ENCODE results near the gene ARMC2. TPM values are rescaled to one million over a fixed set of nuclear protein-coding genes. Genes with fewer than 3 reads are reported as not detected.
A peak's percentile ranks its signal among the peaks of the same experiment; 100 is the strongest.
"Not testable (repeated sequence)": the region's sequence is repeated elsewhere in the genome, so short reads cannot be mapped to it uniquely, and the experiment has no call there.

ARMC2 gene
- total and polyA plus RNA-seq, 5 experiments from 2014 or later = 2.4 to 9.4 (median 4.9) TPM

DNA sequence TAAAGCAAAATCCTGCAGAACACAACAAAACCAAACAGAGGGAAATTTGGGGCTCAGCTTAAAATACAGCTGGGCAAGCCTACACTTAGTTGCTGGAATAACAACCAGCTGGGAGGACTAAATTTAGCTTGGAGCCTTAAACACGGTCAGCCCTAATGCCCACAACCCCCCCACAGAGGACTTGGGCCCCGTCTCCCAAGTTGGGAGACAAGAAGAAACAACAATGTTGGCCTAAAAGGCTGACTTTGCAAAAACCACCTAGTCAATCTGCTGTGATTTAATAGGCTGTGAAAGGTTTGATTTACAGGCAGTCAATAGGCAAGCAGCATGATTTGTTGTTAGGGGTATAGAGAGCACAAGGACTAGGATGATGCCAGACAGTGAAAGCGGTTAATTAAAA, 40.3 kb upstream of the ARMC2 start:
- POLR2A ChIA-PET = no interaction called here
- Mint-ChIP-seq H3K27ac (no peak overlapping the region), H3K4me3 (no peak overlapping the region)

DNA sequence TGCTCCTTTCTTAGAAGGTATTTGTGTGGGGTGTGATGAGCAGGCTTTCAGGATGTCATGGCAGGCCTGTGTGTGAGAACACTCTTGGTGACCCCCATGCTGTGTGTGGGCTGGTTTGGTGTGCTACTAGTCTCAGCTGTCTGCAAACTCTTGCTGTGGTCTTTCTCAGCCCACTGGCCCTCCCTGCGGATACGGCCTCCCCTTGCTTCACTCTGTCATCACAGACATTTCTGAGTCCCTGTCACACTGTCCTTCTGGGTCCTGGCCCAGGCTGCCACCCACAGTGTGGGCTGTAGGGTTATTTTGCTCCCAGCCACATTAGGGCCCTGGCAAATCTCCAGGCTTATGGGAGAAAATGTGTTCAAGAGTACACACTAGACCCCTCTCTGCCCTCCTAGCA, 39.0 kb upstream of the ARMC2 start:
- H3K36me3 Mint-ChIP-seq = no peaks in the 10 kb centered on the region
- peaks cover 0 to 13% (median 0%) of the 10 kb centered on the region in 4 donors for H3K4me1 Mint-ChIP-seq
- H3K4me3 Mint-ChIP-seq = no peak overlapping the region
- no peaks in the 10 kb centered on the region for H3K27me3 Mint-ChIP-seq
- H3K9me3 Mint-ChIP-seq = peaks cover 0 to 3% (median 0%) of the 10 kb centered on the region in 9 donors
- POLR2A ChIA-PET = interaction anchor here (0.6 kb wide), 1 partner anchor 72 kb away, joined by 9 read pairs; no protein-coding TSS in a partner anchor
- DNase-seq = no peak
- ATAC-seq = no peak
- H3K27ac Mint-ChIP-seq = peak overlapping the region in 2 of 10 donors; percentile 50 to 84

More for the DNA sequence above, 40.3 kb upstream of the ARMC2 start:
- ATAC-seq = no peak
- DNase-seq = no peak
- no peaks in the 10 kb centered on the region for H3K36me3 Mint-ChIP-seq
- no peaks in the 10 kb centered on the region for H3K27me3 Mint-ChIP-seq
- H3K9me3 Mint-ChIP-seq = no peaks in the 10 kb centered on the region
- peaks cover 0 to 13% (median 0%) of the 10 kb centered on the region in 4 donors for H3K4me1 Mint-ChIP-seq

DNA sequence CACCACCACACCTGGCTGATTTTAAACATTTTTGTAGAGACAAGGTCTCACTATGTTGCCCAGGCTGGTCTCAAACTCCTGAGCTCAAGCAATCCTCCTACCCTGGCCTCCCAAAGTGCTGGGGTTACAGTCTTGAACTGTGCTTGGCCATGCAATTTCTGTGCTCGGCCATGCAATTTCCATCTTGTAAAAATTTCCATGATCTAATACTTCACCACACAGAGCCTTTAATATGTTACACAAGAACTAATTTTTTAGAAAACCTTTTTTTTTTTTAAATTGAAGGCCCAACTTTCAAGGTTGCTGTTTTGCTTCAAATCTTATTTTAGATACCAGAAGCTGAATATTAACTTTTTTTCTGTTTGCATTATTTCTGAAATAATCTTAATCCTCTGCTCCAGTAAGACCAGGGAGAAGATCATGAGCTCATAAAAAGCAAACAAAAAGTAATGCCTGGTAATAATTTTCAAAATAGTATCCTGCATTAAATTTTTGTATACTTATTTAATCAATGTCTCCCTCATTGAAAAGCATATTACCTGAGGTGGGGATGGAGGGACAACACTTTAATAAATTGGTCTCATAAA, 38.1 kb upstream of the ARMC2 start:
- Mint-ChIP-seq H3K27me3 (no peaks in the 10 kb centered on the region), H3K9me3 (peaks cover 0 to 3% (median 0%) of the 10 kb centered on the region in 9 donors), H3K27ac (peak overlapping the region in 1 of 10 donors; percentile 84), H3K4me3 (no peak overlapping the region), H3K36me3 (no peaks in the 10 kb centered on the region), H3K4me1 (peaks cover 0 to 10% (median 0%) of the 10 kb centered on the region in 4 donors)
- ATAC-seq (no peak), DNase-seq (no peak)
- POLR2A ChIA-PET = no interaction called here

DNA sequence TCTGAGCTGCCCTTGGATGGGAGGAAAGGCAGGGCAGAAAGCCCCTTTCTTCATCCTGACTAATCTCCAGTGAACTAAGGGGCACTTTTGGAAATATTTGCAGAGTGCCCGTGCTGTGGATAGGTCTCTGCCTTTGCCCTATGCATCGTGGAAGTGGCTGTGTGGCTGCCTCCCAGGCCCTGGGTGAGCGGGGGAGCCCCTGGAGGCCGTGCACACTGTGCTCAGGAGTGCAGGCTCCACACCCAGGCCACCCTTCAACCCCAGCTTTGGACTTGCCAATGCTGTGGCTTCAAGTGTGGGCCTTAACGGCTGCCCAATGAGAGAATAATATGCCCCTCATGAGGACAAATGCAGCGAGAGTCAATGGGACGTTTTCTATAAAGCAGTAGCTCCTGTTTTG, 36.7 kb upstream of the ARMC2 start:
- peaks cover 0 to 4% (median 0%) of the 10 kb centered on the region in 5 donors for H3K27me3 Mint-ChIP-seq
- no peak for DNase-seq
- POLR2A ChIA-PET = no interaction called here
- H3K27ac Mint-ChIP-seq = no peak overlapping the region
- H3K36me3 Mint-ChIP-seq = peaks cover 0 to 9% (median 2%) of the 10 kb centered on the region in 3 donors
- H3K9me3 Mint-ChIP-seq = peaks cover 2 to 5% (median 3%) of the 10 kb centered on the region in 9 donors
- no peaks in the 10 kb centered on the region for H3K4me1 Mint-ChIP-seq
- no peak overlapping the region for H3K4me3 Mint-ChIP-seq
- no peak for ATAC-seq

DNA sequence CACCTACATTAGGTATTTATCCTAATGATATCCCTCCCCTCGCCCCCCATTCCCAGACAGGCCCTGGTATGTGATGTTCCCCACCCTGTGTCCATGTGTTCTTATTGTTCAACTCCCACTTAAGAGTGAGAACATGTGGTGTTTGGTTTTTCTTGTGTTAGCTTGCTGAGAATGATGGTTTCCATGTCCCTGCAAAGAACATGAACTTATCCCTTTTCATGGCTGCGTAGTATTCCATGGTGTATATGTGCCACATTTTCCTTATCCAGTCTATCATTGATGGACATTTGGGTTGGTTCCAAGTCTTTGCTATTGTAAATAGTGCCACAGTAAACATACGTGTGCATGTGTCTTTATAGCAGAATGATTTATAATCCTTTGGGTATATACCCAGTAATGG, 35.0 kb upstream of the ARMC2 start:
- POLR2A ChIA-PET, H3K27ac Mint-ChIP-seq: not testable (repeated sequence)

DNA sequence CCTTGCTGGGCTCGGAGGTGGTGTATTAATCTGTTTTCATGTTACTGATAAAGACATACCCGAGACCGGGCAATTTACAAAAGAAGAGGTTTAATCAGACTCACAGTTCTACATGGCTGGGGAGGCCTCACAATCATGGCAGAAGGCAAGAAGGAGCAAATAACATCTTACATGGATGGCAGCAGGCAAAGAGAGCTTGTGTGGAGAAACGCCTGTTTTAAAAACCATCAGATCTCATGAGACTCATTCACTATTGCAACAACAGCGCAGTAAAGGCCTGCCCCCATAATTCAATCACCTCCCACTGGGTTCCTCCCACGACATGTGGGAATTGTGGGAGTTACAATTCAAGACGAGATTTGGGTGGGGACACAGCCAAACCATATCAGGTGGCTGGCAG, 30.9 kb upstream of the ARMC2 start:
- peaks cover 5 to 35% (median 13%) of the 10 kb centered on the region in 9 donors for H3K9me3 Mint-ChIP-seq
- H3K4me1 Mint-ChIP-seq, H3K27me3 Mint-ChIP-seq, ATAC-seq, POLR2A ChIA-PET, DNase-seq, H3K4me3 Mint-ChIP-seq: not testable (repeated sequence)
- H3K27ac Mint-ChIP-seq = peak overlapping the region in 1 of 10 donors; percentile 6
- peaks cover 0 to 20% (median 12%) of the 10 kb centered on the region in 3 donors for H3K36me3 Mint-ChIP-seq

More for the DNA sequence above, 35.0 kb upstream of the ARMC2 start:
- not testable (repeated sequence) for ATAC-seq, H3K27me3 Mint-ChIP-seq, H3K4me1 Mint-ChIP-seq, H3K4me3 Mint-ChIP-seq, DNase-seq
- peaks cover 5 to 22% (median 12%) of the 10 kb centered on the region in 9 donors for H3K9me3 Mint-ChIP-seq
- H3K36me3 Mint-ChIP-seq = peaks cover 0 to 20% (median 12%) of the 10 kb centered on the region in 3 donors

DNA sequence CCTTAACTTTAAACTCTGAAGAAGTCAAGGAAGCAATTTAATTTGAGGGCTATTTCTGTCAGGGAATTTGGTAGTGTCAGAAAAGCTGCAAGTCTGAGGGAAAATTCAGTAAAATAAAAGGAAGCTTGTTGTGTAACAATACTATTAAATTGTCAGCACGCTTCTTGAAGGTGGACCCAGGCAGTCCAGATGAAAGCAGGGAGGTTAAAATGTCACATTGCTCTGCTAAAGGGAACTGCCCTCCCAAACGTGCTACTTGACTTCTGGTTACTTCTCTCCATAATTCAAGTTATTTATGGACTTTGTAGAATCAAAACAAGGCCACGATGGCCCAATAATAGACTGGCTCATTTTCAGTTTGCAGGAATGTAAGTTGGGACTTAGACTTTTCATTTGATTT, 28.2 kb upstream of the ARMC2 start:
- peaks cover 0 to 26% (median 17%) of the 10 kb centered on the region in 3 donors for H3K36me3 Mint-ChIP-seq
- DNase-seq (no peak), ATAC-seq (no peak)
- no peak overlapping the region for H3K27ac Mint-ChIP-seq
- no peaks in the 10 kb centered on the region for H3K4me1 Mint-ChIP-seq
- H3K4me3 Mint-ChIP-seq = no peak overlapping the region
- peaks cover 8 to 41% (median 19%) of the 10 kb centered on the region in 9 donors for H3K9me3 Mint-ChIP-seq
- peaks cover 0 to 10% (median 0%) of the 10 kb centered on the region in 5 donors for H3K27me3 Mint-ChIP-seq
- POLR2A ChIA-PET = no interaction called here

DNA sequence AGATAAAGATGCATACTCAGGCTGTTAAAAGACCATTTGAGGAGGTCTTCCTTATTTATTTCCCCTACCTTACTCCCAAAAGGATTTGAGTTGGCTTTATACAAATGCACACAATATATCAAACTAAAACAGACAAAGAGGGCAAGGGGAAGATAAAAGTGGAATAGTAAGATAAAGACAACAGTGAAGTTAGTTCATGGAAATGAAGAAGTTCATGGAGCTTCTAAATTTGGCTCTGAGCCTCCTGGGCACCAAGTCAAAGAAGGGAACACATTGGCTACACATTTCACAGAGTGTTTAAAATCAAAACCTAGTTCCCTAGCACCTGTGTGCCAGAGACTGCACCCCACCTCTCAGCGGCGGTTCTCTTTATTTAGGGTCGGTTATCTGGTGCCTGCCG, 25.8 kb upstream of the ARMC2 start:
- ATAC-seq = no peak
- no peaks in the 10 kb centered on the region for H3K4me1 Mint-ChIP-seq
- DNase-seq = no peak
- H3K36me3 Mint-ChIP-seq = peaks cover 0 to 21% (median 20%) of the 10 kb centered on the region in 3 donors
- H3K9me3 Mint-ChIP-seq = peaks cover 6 to 49% (median 25%) of the 10 kb centered on the region in 9 donors
- H3K4me3 Mint-ChIP-seq = no peak overlapping the region
- H3K27me3 Mint-ChIP-seq = peaks cover 0 to 3% (median 0%) of the 10 kb centered on the region in 5 donors
- H3K27ac Mint-ChIP-seq = no peak overlapping the region
- POLR2A ChIA-PET = no interaction called here

DNA sequence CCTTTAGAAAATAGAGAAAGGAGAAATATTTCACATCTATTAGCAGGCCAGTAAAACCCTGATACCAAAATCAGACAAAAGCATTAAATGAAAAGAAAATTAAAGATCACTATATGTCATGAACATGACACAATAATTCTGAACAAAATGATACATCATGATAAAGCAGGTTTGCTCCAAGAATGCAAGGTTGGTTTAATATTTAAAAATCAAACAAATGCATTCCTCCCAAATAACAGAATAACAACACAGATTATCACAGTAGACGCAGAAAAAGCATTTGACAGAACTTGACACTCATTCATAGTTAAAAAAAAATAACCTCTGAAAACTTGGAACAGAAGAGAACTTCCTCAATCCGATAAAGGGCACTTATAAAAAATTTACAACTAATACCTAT, 22.9 kb upstream of the ARMC2 start:
- Mint-ChIP-seq H3K27me3 (peaks cover 0 to 4% (median 0%) of the 10 kb centered on the region in 5 donors), H3K4me3 (no peak overlapping the region), H3K4me1 (no peaks in the 10 kb centered on the region), H3K9me3 (peaks cover 6 to 29% (median 25%) of the 10 kb centered on the region in 9 donors), H3K36me3 (peaks cover 0 to 19% (median 15%) of the 10 kb centered on the region in 3 donors), H3K27ac (no peak overlapping the region)
- DNase-seq (no peak), ATAC-seq (no peak)
- POLR2A ChIA-PET = no interaction called here

DNA sequence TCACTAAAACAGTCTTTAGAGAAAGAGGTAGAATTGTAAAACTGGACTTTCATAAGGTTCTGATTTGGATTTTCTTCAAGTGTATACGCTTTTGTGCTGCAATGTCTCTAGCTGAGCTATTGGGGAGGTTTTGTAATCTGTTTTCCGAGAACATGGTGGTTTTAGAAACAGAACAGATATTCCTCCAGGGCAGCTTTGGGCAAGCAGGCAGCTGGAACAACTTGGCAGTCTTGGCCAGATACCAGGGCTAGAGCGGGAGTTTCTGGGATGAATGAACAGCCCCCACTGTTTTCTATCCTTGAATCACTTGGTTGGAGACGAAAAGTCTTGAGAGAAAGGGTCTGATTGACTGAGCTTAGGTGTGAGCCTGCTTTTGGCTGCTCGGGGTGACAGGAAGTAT, 17.1 kb upstream of the ARMC2 start:
- peaks cover 3 to 6% (median 4%) of the 10 kb centered on the region in 4 donors for H3K4me1 Mint-ChIP-seq
- DNase-seq = no peak
- peaks cover 0 to 15% (median 8%) of the 10 kb centered on the region in 9 donors for H3K9me3 Mint-ChIP-seq
- H3K27me3 Mint-ChIP-seq = peaks cover 0 to 3% (median 1%) of the 10 kb centered on the region in 5 donors
- H3K36me3 Mint-ChIP-seq = peaks cover 0 to 7% (median 5%) of the 10 kb centered on the region in 3 donors
- H3K27ac Mint-ChIP-seq = peak overlapping the region in 1 of 10 donors; percentile 35
- POLR2A ChIA-PET = no interaction called here
- H3K4me3 Mint-ChIP-seq = no peak overlapping the region
- no peak for ATAC-seq

DNA sequence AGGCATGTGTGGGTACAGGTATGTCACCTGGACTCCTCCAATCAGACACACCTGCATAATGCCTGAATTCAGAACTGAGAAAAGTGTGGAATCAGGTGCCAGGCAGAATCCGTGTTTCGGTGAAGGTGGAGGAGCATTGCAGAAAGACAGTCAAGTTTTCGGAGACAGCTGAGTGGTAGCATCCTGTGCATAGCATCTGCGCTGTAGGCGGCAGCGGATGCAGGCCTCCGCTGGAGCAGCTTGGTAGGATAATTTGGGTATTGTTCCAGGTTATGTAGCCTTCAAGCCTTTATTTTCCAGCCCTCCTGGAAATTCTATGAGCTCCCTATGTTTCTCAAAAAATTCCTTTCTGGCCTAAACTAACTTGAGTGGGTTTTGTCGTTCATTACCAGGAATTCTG, 15.5 kb upstream of the ARMC2 start:
- Mint-ChIP-seq H3K9me3 (peaks cover 0 to 2% (median 0%) of the 10 kb centered on the region in 9 donors), H3K4me3 (no peak overlapping the region), H3K4me1 (peaks cover 3 to 19% (median 14%) of the 10 kb centered on the region in 4 donors), H3K36me3 (no peaks in the 10 kb centered on the region), H3K27me3 (peaks cover 0 to 3% (median 0%) of the 10 kb centered on the region in 5 donors), H3K27ac (no peak overlapping the region)
- POLR2A ChIA-PET = no interaction called here
- no peak for DNase-seq
- ATAC-seq = no peak

DNA sequence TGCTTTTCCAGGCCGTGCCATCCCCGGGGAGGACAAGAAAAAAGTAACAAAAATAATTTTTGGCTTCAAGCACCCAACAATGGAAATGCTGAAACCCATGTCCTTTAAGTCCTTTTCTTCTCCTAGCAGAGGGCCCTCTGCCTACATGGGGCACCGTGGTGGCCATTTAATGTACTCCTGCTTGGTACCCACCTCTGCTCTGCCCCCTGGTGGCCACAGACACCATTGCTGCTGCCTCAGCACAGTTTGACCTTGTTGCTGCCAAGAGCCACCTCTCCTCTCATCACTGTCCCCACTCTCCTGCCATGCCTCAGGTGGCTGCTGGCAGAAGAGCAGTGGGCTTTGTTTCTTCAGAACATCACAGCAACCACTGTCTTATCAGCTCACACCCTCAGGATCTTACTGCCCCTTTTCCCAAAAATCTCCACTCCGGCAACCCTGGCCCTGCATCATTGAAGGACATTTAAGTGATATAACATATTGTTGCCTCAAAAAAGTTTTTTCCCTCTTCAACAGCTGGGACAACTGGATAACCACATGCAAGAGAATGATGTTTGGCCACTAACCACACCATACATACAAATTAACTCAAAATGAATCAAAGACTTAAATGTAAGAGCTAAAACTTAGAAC, 12.9 kb upstream of the ARMC2 start:
- POLR2A ChIA-PET = interaction anchor here (0.9 kb wide), 1 partner anchor 293 kb away, joined by 3 read pairs; no protein-coding TSS in a partner anchor
- ATAC-seq = peak; percentile 100

DNA sequence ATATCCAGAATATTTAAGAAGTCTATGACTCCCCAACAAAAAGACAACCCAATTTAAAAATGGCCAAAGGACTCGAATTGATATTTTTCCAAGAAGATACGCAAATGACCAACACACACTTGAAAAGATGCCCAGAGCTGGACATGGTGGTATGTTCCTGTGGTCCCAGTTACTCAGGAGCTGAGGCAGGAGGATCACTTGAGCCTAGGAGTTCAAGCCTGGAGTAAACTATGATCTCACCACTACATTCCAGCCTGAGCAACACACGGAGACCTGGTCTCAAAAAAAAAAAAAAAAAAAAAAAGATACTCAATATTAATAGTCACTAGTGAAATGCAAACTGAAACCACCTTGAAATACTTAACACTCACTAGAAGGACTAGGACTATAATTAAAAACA, 12.2 kb upstream of the ARMC2 start:
- peaks cover 7 to 36% (median 22%) of the 10 kb centered on the region in 4 donors for H3K4me1 Mint-ChIP-seq
- no peak for ATAC-seq
- H3K36me3 Mint-ChIP-seq = no peaks in the 10 kb centered on the region
- H3K27ac Mint-ChIP-seq = no peak overlapping the region
- H3K9me3 Mint-ChIP-seq = no peaks in the 10 kb centered on the region
- H3K27me3 Mint-ChIP-seq = peaks cover 0 to 3% (median 0%) of the 10 kb centered on the region in 5 donors
- H3K4me3 Mint-ChIP-seq = no peak overlapping the region
- DNase-seq = no peak
- POLR2A ChIA-PET = interaction anchor here (0.9 kb wide), 1 partner anchor 294 kb away, joined by 3 read pairs; no protein-coding TSS in a partner anchor

More for the DNA sequence above, 12.9 kb upstream of the ARMC2 start:
- no peaks in the 10 kb centered on the region for H3K36me3 Mint-ChIP-seq
- H3K9me3 Mint-ChIP-seq = no peaks in the 10 kb centered on the region
- H3K27me3 Mint-ChIP-seq = peaks cover 0 to 3% (median 0%) of the 10 kb centered on the region in 5 donors
- H3K4me1 Mint-ChIP-seq = peaks cover 7 to 36% (median 22%) of the 10 kb centered on the region in 4 donors
- DNase-seq = peak; percentile 64 to 91 (median 80)
- H3K4me3 Mint-ChIP-seq = peak overlapping the region in 2 of 10 donors; percentile 25 to 46
- peak overlapping the region in 2 of 10 donors; percentile 5 to 57 for H3K27ac Mint-ChIP-seq
